ELR (cell line): ENCODE results near the gene MERTK.
A peak's percentile ranks its signal among the peaks of the same experiment; 100 is the strongest.
"Not testable (repeated sequence)": the region's sequence is repeated elsewhere in the genome, so short reads cannot be mapped to it uniquely, and the experiment has no call there.

Experiments used
- DNase-seq: peaks from one replicate; pipeline ENCODE4 v3.0.0-alpha.2; 2015; ENCODE audit warnings: low read depth

MERTK gene

DNA sequence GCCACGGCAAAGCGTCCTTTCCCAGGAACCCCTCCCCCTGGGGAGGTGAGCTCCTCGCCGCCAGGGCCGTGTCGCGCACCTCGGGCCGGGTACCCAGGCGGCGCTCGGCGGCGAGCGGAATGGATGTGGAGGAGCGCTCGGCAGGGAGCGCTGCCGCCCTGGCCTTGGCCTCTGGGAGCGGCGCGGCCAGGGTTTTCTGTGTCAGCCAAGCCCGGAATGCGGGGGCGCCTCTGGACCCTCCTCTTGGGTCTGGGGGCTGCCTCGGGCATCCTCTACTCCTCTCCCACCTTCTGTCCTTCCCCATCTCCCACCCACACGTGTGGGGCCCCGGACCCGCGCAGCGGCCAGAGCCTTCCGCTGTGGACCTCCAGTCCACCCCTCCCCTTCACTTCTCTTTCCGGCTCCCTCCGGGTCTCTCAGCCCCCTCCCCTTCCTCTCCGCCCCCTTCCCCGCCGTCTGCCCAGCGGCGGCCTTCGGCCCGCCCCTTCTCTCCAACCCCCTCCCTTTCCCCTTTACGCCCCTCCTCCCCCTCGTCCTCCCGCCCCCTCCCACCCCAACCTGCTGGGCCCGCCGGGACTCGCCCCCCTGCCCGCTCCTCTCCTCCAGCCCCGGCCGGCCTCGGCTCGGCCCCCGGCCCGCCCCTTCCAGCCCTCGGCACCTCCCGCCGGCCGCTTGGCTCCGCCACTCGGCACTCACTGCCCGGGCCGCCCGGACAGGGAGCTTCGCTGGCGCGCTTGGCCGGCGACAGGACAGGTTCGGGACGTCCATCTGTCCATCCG, at the start of gene MERTK:
MERTK (plus strand) TSS at position 684 of the 779 bp plus-strand sequence. CDS start 129 bp downstream, outside the sequence.
- peak; percentile 67 for DNase-seq

DNA sequence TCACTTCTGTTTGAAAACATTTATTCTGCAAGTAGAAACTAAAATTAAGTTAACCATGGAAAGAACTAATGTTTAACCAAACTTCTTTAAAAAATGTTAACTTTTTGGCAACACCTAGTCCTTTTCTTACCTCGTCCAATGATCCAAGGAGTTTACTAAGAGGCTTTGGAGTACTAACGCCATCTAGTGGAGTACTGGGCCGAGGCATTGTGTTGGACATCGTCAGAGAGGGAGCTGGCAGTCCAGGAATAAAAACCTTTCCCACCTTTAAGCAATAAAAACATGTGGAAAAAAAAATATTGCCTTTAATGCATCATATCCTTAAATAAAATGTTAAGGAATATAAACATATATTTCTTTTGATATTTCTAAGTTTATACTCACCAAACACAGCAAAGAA, 47.8 kb upstream of the MERTK start:
- DNase-seq, result peak; percentile 42

DNA sequence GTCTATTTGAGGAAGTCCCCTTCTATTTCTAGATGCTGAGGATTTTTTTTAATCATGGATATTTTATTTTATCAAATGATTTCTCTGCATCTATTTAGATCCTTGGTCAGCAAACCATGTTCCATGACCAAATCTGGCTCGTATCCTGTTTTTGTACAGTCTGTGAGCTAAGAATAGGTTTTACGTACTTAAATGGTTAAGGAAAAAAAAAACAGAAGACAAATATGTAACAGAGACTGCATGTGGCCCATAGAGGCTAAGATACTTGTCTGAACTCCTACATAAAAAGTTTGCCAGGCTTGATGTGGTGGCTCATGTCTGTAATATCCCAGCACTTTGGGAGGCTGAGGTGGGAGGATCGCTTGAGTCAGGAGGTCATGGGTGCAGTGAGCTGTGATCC, 45.9 kb upstream of the MERTK start:
- DNase-seq, result not testable (repeated sequence)

DNA sequence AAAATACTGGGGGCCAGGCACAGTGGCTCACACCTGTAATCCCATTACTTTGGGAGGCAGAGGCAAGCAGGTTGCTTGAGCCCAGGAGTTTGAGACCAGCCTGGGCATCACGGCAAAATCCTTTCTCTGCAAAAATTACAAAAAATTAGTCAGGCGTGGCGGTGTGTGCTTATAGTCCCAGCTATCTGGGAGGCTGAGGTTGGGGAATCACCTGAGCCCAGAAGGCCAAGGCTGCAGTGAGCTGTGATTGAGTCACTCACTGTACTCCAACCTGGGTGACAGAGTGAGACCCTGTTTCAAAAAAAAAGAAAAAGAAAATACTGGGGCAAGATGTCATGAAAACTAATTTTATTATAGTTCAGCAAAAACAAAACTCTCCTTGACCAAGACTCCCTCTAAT, 38.4 kb upstream of the MERTK start:
- DNase-seq, result not testable (repeated sequence)

DNA sequence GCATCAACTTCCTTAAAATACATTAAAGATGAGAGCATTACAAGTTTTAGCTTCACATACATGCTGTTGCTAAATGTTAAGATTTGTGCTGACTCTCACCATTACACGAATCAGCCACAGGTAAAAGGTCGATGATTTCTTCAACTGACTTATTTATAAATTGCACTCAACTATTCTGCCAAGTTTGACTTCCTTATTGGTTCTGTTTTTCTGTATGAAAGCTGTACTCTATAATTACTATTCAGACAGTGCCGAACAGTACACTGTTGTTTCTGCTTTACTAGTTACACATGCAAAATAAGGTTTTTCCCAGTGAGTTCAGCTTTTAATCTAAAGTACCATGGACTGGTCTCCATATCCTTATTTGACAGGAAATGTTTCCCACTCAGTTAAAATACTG, 33.3 kb upstream of the MERTK start:
- not testable (repeated sequence) for DNase-seq

DNA sequence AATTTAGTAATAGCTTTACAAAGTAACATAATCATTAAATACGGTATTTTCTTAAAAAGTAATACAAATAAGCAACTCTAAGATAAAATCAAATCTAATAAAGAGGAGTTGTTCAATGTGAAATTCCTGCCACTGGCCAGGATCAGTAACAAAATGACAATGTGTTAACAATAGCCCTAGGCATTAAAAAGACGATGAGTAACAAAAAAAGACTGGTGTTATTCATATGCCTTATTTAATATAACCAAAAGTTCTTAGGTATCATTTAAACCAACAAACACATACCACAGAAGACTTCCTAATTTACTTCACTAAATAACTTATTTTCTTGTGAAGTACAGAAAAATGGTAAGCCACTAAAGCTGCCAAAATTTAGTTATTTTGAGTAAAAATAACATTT, 25.6 kb upstream of the MERTK start:
- DNase-seq, result peak; percentile 75

DNA sequence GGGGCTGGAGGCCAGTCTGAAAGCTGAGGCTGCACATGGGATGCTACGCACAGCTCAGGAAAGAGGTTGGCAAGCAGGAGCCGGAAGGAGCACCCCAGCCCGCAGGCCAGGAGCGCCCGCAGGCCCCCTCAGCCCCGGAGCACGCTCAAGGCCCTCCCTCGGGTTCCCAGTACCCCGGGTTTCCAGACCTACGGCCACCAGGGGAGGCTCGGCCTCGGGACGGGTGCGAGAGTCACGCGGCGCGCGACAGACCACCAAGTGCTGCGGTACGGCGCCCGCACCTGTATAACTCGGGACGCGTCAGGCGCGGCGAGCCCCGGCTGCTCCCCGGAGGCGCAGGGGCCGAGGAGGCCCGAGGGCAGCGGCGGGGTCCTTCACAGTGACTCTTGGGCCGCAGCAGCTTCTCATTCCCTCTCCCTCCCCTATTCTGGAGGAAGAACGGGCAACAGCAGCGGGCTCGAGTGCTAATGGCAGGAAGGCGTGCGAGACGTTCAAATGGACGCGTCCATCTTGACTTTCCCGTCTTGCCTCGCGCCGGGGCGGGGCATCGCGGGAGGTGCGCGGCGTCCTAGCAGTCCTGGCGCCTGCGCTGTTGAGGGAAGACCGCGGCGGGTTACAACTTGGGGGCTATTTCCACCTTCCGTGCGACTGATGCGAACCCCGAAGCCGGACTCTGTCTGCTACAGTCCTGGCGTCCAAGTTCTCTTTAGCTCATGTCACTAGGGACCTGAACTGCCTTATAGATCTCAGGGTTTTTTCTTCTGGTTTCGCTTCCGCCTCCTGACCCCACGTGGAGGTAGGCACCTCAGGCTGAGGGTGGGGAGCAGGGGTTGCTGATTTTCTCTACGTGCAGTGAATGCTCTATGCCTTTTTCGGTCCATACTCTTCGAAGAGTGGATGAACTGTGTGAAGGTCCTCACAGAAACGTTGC, 14.5 kb upstream of the MERTK start, which contains the start of gene ANAPC1:
ANAPC1 (minus strand) TSS at position 533 of the 931 bp plus-strand sequence. CDS start 3,368 bp downstream, outside the sequence.
- peak; percentile 90 for DNase-seq

DNA sequence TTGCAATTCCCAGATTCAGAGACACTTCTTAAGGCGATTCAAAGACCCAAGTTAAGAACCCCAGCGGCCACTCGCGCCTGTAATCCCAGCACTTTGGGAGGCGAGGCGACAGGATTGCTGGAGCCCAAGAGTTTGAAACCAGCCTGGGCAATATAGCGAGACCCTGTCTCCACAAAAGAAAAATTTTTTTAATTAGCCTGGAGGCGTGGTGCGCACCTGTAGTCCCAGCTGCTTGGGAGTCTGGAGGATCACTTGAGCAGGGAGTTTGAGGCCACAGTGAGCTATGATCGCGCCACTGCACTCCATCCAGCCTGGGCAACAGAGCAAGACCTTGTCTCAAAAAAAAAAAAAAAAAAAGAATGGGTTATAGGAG, 13.8 kb upstream of the MERTK start:
- DNase-seq, result no peak

DNA sequence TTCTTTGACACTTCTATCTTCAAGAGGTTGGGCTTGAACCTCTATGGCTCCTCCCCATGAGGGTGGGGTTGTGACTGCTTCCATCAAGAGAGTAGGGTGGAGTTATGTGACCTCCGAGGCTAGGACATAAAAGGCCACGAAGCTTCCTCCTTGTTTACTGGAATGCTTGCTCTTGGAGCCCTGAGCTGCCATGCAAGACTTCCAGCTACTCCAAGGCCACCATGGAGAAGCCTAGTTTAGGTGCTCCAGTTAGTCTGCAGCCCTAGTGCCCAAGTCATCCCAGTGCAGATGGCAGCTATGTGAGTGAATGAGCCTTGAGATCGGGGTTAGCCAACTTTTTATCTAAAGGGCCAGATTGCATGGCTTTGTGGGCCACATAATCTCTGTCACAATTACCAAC, 2.4 kb upstream of the MERTK start:
- DNase-seq, result no peak

DNA sequence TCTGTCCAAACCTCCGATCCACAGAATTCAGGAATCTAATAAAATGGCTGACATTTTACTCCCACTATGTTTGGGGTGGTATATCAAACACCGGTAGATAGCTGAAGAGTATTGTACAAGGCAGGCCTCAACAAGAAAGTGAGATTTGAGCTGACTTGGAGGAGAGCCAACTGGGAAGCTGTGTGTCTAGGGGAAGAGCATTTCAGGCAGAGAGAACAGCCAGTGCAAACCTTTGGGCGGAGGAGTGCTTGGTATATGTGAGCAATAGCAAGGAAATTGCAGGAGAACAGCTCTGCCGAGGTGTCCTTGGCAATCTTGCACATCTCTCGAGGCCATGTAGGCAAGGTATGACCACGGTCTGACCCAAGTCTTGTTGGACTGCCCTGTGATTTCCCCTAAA, 1.8 kb upstream of the MERTK start:
- DNase-seq, result no peak

DNA sequence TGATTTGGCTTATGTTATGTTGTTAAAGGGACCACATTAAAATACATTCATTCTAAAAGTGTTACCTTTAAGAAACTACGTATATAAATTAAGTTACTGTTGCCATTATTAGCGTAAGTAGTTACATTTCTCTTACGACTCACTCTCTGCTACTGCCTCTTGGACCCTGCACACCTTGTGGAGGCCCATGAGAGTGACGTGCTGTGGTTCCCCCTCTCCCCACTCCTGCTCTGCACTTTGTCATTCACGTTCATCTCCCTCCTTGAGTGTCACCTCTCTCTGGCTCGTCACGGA, 830 bp upstream of the MERTK start:
- DNase-seq, result no peak

DNA sequence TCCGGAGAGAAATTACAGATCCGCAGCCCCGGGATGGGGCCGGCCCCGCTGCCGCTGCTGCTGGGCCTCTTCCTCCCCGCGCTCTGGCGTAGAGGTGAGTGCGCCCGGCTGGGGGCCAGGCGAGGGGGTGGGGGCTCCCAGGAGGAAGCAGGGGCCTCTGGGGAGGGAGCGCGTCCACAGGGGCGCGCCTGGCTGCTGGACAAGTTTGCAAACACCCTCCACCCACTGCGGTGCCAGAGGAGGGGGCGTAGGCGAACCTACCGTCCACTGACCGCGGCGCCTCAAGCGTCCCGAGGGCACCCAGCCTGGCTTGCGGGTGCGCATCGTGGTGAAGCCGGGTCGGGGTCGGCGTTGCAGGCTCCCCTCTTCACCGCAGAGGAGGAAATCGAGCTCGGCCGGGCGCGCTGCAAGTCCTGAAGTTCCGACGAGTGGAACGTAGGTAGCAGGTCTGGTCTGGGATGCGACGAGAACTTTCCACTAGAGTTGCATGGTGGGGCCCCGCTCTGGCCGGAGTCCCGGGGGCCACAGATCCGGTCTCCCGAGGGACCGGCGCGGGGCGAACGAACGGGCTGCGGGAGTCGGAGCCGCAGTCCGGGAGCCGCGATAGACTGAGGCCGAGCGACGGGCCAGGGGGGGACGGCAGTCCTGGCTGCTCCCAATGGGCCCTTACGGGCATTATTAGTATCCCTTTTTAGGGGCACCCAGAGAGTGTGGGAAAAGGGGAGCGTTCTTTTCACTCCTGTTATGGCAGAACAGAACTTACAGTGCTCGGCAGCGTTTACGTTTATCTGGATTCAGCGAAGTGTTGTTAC, 502 bp downstream of the MERTK start:
- no peak for DNase-seq

DNA sequence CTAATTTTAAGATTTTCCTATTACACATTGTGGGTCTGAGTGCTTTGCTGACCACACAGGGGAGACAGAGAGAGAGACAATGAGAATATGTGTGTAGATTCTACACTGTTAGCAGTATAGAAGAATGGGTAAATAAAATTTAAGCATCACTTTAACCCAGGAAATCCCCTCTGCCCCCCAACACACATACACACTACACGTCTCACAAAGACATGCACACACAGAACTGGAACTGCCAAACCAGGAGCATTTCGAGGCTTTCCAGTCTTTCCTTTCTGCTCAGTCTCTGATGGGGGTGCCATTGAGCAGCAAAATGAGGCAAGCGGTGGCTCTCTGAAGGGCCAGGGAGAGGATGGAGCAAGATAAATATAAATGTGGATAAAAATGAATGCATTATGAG, 2.5 kb downstream of the MERTK start:
- peak; percentile 49 for DNase-seq

DNA sequence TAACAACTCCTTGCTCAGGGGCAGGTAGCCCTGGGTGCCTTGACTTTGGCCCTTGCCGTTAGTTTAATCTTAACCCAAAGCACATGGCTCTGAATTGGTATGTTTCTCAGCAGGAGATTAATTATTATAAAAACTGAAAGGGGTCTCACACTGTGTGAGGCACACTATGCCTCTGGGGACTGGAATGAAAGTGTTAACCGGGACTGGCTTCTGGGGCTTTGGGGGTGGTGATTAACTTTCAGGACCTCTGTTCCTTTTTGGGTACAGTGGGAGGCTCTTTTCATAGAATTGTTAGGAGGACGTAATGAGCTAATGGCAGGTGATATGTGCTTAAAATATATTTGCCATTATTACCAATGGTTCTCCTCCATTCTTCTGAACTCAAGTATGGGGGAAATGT, 5.1 kb downstream of the MERTK start:
- no peak for DNase-seq

DNA sequence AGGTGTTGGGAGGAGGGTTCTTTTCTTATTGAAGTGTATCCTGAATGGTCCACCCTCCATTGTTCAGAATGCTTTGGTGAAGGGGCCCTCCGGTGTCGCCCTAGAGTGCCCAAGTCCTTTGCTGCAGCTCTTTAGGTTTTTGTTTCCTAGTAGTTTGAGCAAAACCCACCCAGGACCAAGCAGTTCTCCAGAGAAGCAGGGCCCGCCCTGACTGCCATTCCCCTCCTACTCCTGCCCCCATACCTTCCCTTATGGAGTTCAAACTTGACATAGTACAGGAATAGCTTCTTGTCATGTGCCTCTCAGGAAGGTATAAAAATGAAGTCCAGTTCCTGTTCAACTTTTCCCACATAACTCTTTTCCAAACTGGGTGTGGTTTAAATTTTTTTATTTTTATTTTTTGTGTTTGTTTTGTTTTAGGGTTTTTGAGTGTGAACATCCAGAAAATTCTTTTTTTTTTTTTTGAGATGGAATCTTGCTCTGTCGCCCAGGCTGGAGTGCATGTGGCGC, 5.6 kb downstream of the MERTK start:
- DNase-seq, result no peak

DNA sequence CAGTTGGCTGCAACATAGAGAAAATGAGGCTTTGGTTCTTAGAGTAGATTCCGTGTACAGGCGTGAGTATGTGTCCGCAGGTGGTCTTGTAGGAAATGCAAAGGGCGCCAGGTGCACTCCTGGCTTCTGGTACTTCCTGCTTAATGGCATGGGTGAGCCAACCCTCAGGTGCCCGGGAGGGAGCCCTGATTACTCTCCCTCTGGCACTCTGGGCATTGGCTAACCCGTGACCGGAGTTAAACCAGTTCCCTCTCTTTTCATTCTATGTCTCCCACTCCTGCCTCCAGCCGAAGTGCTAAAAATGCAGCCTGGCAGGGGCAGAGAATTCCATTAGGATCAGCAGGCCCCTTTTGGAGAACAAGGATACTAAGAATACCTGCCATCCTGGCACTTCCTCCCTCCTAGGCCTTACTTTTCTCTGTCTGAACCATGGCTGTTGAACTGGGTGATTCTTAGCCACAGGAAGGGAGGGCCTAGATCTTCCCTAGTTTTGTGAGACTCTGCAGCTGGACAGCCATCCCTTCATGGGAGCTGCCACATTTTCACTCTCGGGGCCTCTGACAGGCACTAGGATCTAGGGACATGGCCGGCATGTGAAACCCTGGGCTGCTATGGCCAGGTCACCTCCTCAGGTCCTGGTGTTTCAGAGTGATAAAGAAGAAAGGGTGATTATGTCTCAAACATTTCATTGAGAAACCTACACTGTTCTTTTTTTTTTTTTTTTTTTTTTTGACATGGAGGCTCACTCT, 6.5 kb downstream of the MERTK start:
- no peak for DNase-seq

DNA sequence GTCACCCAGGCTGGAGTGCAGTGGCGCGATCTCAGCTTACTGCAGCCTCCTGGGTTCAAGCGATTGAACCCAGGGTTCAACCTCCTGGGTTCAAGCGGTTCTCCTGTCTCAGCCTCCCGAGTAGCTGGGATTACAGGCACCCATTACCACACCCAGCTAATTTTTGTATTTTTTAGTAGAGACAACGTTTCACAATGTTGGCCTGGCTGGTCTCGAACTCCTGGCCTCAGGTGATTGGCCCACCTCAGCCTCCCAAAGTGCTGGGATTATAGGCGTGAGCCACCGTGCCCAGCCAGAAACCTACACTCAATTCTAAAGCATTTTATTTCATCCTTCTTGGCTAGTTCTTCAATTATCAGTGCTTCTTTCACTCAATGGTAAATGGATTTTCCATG, 7.1 kb downstream of the MERTK start:
- DNase-seq, result not testable (repeated sequence)

DNA sequence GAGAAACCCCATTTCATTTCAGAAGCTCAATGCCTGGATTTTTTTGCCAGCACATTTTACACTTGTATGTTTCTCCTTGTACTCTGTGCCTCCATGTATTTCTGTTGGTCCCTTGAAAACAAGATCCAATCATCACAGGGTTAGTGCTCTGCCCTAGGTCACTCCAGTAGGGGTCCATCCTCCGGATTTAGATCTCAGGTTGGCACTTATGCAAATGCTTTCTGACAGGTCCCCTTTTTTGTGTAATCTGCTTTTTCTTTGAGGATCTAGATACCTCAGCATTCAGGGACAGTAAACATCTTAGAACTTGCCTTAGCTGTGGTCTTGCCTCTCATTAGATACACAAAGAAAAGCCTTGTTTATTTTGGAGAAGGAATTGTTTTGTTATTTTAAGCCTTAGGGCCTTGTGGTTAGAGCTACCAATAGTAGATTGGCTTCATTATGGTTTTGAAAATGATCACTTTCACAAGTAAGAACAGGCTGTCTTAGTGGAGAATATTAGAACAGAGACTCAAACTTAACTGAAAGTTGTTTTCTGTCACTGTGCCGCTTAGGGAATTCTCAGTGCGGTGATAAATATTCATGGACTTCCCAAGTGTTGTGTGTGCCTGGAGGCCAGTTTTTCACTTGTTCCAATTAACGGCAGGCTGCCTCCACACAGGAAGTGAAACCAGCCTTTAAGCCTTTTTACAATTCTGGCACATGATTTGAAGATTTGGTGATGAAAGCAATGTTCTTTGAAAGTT, 7.8 kb downstream of the MERTK start:
- no peak for DNase-seq

DNA sequence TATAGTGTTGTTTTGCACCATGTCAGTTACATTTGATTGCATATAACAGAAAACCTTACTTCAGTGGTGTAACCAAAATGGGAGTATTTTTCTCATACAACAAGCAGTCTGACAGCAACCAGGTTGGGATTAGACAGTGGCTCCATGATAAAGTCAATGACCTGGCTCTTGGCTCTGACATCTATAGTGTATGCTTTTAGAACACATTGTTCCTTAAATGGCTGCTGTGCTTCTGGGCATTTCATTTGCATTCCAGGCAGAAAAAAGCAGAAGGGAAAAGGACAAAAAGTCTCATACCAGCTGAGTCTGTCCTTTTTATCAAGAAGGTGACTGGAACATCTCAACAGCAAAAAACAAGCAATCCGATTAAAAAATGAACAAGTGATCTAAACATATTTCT, 10.2 kb downstream of the MERTK start:
- no peak for DNase-seq

DNA sequence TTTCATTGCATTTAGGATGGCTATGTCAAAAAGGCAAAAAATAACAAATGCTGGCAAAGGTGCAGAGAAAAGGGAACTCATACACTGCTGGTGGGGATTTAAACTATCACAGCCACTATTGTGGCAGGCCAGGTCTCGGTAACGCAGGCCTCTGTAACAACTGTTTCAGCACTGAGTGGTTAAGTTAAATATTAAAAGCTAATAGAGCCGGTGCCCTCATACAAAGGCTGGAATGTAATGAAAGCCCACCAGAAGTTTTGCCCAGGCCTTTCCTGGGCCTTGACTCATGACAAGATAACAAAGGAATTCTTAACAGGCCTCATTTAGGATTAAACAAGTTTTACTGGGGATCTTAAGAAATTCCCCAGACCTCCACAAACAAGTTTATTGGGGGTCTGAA, 10.7 kb downstream of the MERTK start:
- no peak for DNase-seq

DNA sequence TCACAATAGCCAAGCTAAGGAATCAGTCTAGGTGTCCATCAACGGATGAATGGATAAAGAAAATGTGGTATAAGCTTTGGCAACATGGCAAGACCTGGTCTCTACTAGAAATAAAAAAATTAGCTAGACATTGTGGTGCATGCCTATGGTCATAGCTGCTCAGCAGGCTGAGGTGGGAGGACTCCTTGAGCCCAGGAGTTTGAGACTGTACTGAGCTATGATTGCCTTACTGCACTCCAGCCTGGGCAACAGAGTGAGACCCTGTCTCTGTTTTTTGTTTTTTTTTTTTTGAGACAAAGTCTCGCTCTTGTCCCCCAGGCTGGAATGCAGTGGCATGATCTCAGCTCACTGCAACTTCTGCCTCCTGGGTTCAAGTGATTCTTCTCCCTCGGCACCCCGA, 11.6 kb downstream of the MERTK start:
- DNase-seq, result not testable (repeated sequence)
